Gastroesophageal sphincter (tissue), 3 donors: ENCODE measurements around the gene COL4A2.

Source experiments
- EP300 ChIP-seq: sonication (generic); formaldehyde crosslinking; IDR thresholded peaks from one replicate; pipeline ENCODE4 v1.6.1; 2017; ENCODE audit warnings: antibody characterized with exemption, mild to moderate bottlenecking
- POLR2A ChIP-seq, 2 donors: fragments of 450-650 bp; IDR thresholded peaks; one replicate each; pipeline ENCODE4 v1.6.1; 2017; ENCODE audit warnings: antibody characterized with exemption in 2 of 2, mild to moderate bottlenecking in 2 of 2, moderate library complexity in 1 of 2
- POLR2AphosphoS5 ChIP-seq: sonication (generic); formaldehyde crosslinking; IDR thresholded peaks from one replicate; pipeline ENCODE4 v1.6.1; 2017; ENCODE audit warnings: antibody characterized with exemption
- TF ChIP-seq, protein P1 (sequence below), 4 experiments: fragments of 200-600 bp in 2 of 4; fragments of 450-650 bp in 2 of 4; sonication (generic) in 1 of 4; IDR thresholded peaks; one replicate each; pipeline ENCODE4 v1.5.1; 2017 to 2019; ENCODE audit warnings: antibody characterized with exemption in 4 of 4, mild to moderate bottlenecking in 2 of 4, moderate library complexity in 2 of 4

GRCh38 chr13:110472904-110473563, 165.9 kb downstream of the COL4A2 start:
- TF ChIP-seq, protein P1, sequence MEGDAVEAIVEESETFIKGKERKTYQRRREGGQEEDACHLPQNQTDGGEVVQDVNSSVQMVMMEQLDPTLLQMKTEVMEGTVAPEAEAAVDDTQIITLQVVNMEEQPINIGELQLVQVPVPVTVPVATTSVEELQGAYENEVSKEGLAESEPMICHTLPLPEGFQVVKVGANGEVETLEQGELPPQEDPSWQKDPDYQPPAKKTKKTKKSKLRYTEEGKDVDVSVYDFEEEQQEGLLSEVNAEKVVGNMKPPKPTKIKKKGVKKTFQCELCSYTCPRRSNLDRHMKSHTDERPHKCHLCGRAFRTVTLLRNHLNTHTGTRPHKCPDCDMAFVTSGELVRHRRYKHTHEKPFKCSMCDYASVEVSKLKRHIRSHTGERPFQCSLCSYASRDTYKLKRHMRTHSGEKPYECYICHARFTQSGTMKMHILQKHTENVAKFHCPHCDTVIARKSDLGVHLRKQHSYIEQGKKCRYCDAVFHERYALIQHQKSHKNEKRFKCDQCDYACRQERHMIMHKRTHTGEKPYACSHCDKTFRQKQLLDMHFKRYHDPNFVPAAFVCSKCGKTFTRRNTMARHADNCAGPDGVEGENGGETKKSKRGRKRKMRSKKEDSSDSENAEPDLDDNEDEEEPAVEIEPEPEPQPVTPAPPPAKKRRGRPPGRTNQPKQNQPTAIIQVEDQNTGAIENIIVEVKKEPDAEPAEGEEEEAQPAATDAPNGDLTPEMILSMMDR (IDR thresholded peaks at IDR 0.05), result no peak
- no peak for TF ChIP-seq EP300
- TF ChIP-seq POLR2AphosphoS5, result no peak
- no peak for TF ChIP-seq POLR2A (IDR thresholded peaks at IDR 0.05)
